Measurements from ENCODE around the gene NUP50. TPM values are rescaled to one million over a fixed set of nuclear protein-coding genes. Genes with fewer than 3 reads are reported as not detected.
A peak's percentile ranks its signal among the peaks of the same experiment; 100 is the strongest.

Gene NUP50
- total RNA-seq, 1 experiment from 2014 or later, result 134 TPM

GRCh38 chr22:45199723-45200122 is 36.0 kb downstream of the NUP50 start:
- Histone ChIP-seq H4K91ac (ENCODE audit: insufficient read length, low read depth, low read length) (no peak overlapping the region), H2BK15ac (ENCODE audit: low read depth, low read length) (no peak overlapping the region), H3K79me2 (ENCODE audit: insufficient read depth, low read length) (no peaks in the 10 kb centered on the region), H2BK5ac (ENCODE audit: insufficient read length, low read length) (no peak overlapping the region), H2AK5ac (ENCODE audit: insufficient read length, low read length) (no peak overlapping the region), H3K14ac (ENCODE audit: insufficient read depth, low read length) (no peak overlapping the region), H3K4me1 (ENCODE audit: insufficient read depth, low read length) (no peaks in the 10 kb centered on the region), H2BK12ac (ENCODE audit: insufficient read length, low read depth, low read length) (no peak overlapping the region), H3K23ac (ENCODE audit: insufficient read length, low read depth, low read length) (no peak overlapping the region), H4K8ac (replicated peaks; ENCODE audit: insufficient read length, low read depth, low read length) (no peak overlapping the region), H3K9me3 (ENCODE audit: control insufficient read depth, low read depth, low read length) (no peaks in the 10 kb centered on the region), H3K9ac (ENCODE audit: extremely low read depth, insufficient read length, low read length) (no peak overlapping the region), H3K27me3 (ENCODE audit: insufficient read depth, low read length) (no peaks in the 10 kb centered on the region), H4K5ac (ENCODE audit: insufficient read length, low read depth, low read length) (no peak overlapping the region), H3K4ac (ENCODE audit: low read depth, low read length) (no peak overlapping the region), H3K18ac (ENCODE audit: insufficient read length, low read depth, low read length) (no peak overlapping the region), H4K20me1 (ENCODE audit: control insufficient read depth, insufficient read depth, insufficient read length) (peaks cover 4% of the 10 kb centered on the region), H2BK20ac (ENCODE audit: low read depth, low read length, poor library complexity, severe bottlenecking) (no peak overlapping the region), H2AFZ (ENCODE audit: low read length) (no peak overlapping the region), H3K56ac (ENCODE audit: insufficient read length, low read depth, low read length) (no peak overlapping the region), H3K27ac (ENCODE audit: insufficient read length, low read depth, low read length) (no peak overlapping the region), H3K23me2 (ENCODE audit: insufficient read length, low read depth, low read length, poor library complexity, severe bottlenecking) (no peaks in the 10 kb centered on the region), H3K79me1 (ENCODE audit: insufficient read depth, low read depth, low read length, poor library complexity, severe bottlenecking) (no peaks in the 10 kb centered on the region), H3T11ph (ENCODE audit: low read length) (no peak overlapping the region), H3K4me2 (ENCODE audit: insufficient read depth, insufficient read length, low read length) (no peak overlapping the region), H2BK120ac (ENCODE audit: low read depth, low read length, poor library complexity, severe bottlenecking) (no peak overlapping the region)
- Mint-ChIP-seq H3K27me3 (ENCODE audit: low read depth) (no peaks in the 10 kb centered on the region), H3K36me3 (ENCODE audit: insufficient read depth in 1 of 3, low read depth in 3 of 3) (peaks cover 4 to 30% (median 27%) of the 10 kb centered on the region in 3 experiments; a peak in 6 of 7 replicates), H3K4me1 (peaks cover 27 to 35% of the 10 kb centered on the region in 2 experiments), H3K9me3 (no peaks in the 10 kb centered on the region), H3K4me3 (no peak overlapping the region), H3K27ac (peak overlapping the region in 1 of 3 experiments; percentile 92; a peak in 1 of 7 replicates)
- DNase-seq, result no peak
- TF ChIP-seq, protein P1, sequence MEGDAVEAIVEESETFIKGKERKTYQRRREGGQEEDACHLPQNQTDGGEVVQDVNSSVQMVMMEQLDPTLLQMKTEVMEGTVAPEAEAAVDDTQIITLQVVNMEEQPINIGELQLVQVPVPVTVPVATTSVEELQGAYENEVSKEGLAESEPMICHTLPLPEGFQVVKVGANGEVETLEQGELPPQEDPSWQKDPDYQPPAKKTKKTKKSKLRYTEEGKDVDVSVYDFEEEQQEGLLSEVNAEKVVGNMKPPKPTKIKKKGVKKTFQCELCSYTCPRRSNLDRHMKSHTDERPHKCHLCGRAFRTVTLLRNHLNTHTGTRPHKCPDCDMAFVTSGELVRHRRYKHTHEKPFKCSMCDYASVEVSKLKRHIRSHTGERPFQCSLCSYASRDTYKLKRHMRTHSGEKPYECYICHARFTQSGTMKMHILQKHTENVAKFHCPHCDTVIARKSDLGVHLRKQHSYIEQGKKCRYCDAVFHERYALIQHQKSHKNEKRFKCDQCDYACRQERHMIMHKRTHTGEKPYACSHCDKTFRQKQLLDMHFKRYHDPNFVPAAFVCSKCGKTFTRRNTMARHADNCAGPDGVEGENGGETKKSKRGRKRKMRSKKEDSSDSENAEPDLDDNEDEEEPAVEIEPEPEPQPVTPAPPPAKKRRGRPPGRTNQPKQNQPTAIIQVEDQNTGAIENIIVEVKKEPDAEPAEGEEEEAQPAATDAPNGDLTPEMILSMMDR (conservative IDR thresholded peaks at IDR 0.05), result no peak
- WGBS (ENCODE audit: extremely low coverage, insufficient read length, low lambda C conversion rate), result no CpG with 5 or more reads among the region's 16 CpGs
